Smooth muscle cell (in vitro differentiated cells): ENCODE data around the gene GALNTL6. TPM values are rescaled to one million over a fixed set of nuclear protein-coding genes. Genes with fewer than 3 reads are reported as not detected.

Experiments used
- DNase-seq: peaks from one replicate; lab custom pipeline; 2025; ENCODE audit not compliant: unreplicated experiment; lab: John Stamatoyannopoulos, UW
- H2AFZ ChIP-seq: fragments of 200-600 bp; sonication (generic); 2 replicates; pipeline ENCODE4 v1.6.0; 2016; ENCODE audit warnings: antibody characterized with exemption, low read depth, mild to moderate bottlenecking
- H3F3A ChIP-seq: fragments of 200-600 bp; sonication (generic); 2 replicates; pipeline ENCODE4 v1.6.0; 2017; ENCODE audit warnings: antibody characterized with exemption, low read depth
- H3K27ac ChIP-seq: fragments of 200-600 bp; sonication (generic); 2 replicates; pipeline ENCODE4 v1.5.1; 2016; ENCODE audit warnings: low read depth, mild to moderate bottlenecking
- H3K27me3 ChIP-seq: fragments of 200-600 bp; sonication (generic); 2 replicates; pipeline ENCODE4 v1.6.1; 2016; ENCODE audit warnings: low read depth, mild to moderate bottlenecking
- H3K36me3 ChIP-seq: fragments of 200-600 bp; sonication (generic); 2 replicates; pipeline ENCODE4 v1.5.1; 2016; ENCODE audit warnings: low read depth
- H3K4me1 ChIP-seq: fragments of 200-600 bp; sonication (generic); 2 replicates; pipeline ENCODE4 v1.5.1; 2016; ENCODE audit warnings: low read depth
- H3K4me2 ChIP-seq: fragments of 200-600 bp; sonication (generic); 2 replicates; pipeline ENCODE4 v1.6.0; 2016; ENCODE audit warnings: mild to moderate bottlenecking
- H3K4me3 ChIP-seq: fragments of 200-600 bp; sonication (generic); 2 replicates; pipeline ENCODE4 v1.5.1; 2016; ENCODE audit warnings: mild to moderate bottlenecking
- H3K79me2 ChIP-seq: fragments of 200-600 bp; sonication (generic); 2 replicates; pipeline ENCODE4 v1.6.0; 2016; ENCODE audit warnings: low read depth, mild to moderate bottlenecking
- H3K9ac ChIP-seq: fragments of 200-600 bp; sonication (generic); 2 replicates; pipeline ENCODE4 v1.6.0; 2016; ENCODE audit warnings: low read depth
- H3K9me3 ChIP-seq: fragments of 200-600 bp; sonication (generic); replicated peaks from 2 replicates; pipeline ENCODE4 v1.5.1; 2016; ENCODE audit warnings: low read depth
- H4K20me1 ChIP-seq: fragments of 200-600 bp; sonication (generic); 2 replicates; pipeline ENCODE4 v1.6.0; 2016; ENCODE audit warnings: low read depth
- CTCF ChIP-seq: fragments of 200-600 bp; sonication (generic); IDR thresholded peaks from 2 replicates; pipeline ENCODE4 v1.5.1; 2017; ENCODE audit warnings: borderline replicate concordance, mild to moderate bottlenecking, antibody characterized with exemption; ENCODE audit not compliant: insufficient read depth, poor library complexity, severe bottlenecking
- WGBS: methylation state at CpG from one replicate; pipeline ENCODE4 v1.1.7; 2016; ENCODE audit warnings: low lambda C conversion rate; 5-methylcytosine and 5-hydroxymethylcytosine counted together
- polyA plus RNA-seq: library from polyadenylated mRNA; unstranded; fragments of >200 nt; fragmentation: Nextera tagmentation; extraction: Ambion mirVana; gene quantifications from 2 replicates; pipeline ENCODE4 v1.2.1, GENCODE V29; 2016
- total RNA-seq: library from RNA; depleted of rRNA; stranded (reverse); fragments of >200 nt; gene quantifications from 2 replicates; pipeline ENCODE4 v1.2.3, GENCODE V29; 2014

GALNTL6 gene
- total and polyA plus RNA-seq, 2 experiments from 2014 or later: 0.18 to 1.3 TPM

GRCh38 chr4:172601195-172601594 is 788.0 kb downstream of the GALNTL6 start:
- Histone ChIP-seq H3F3A (no peaks in the 10 kb centered on the region), H3K36me3 (no peaks in the 10 kb centered on the region), H3K27ac (no peak overlapping the region), H3K9ac (no peak overlapping the region), H3K4me1 (peaks cover 4% of the 10 kb centered on the region), H4K20me1 (no peaks in the 10 kb centered on the region), H3K4me2 (no peak overlapping the region), H3K79me2 (no peaks in the 10 kb centered on the region), H3K9me3 (no peaks in the 10 kb centered on the region), H3K27me3 (no peaks in the 10 kb centered on the region), H3K4me3 (no peak overlapping the region), H2AFZ (no peak overlapping the region)
- no peak for TF ChIP-seq CTCF
- no peak for DNase-seq
- 84% methylated on average over 2 of the region's 2 CpGs for WGBS

- Histone ChIP-seq H3K4me3 (no peak overlapping the region), H3K9me3 (no peaks in the 10 kb centered on the region), H3K4me1 (no peaks in the 10 kb centered on the region), H4K20me1 (no peaks in the 10 kb centered on the region), H3K79me2 (no peaks in the 10 kb centered on the region), H3K9ac (no peak overlapping the region), H3K27me3 (no peaks in the 10 kb centered on the region), H3K36me3 (no peaks in the 10 kb centered on the region), H3K4me2 (no peak overlapping the region), H3F3A (no peaks in the 10 kb centered on the region), H2AFZ (no peak overlapping the region), H3K27ac (no peak overlapping the region)
- no peak for TF ChIP-seq CTCF
- 92% methylated on average over 5 of the region's 5 CpGs for WGBS
- no peak for DNase-seq
These were observed 806.0 kb downstream of the GALNTL6 start for GRCh38 chr4:172619218-172619617.

GRCh38 chr4:172619798-172620197 is 806.6 kb downstream of the GALNTL6 start:
- H3K27me3 ChIP-seq: no peaks in the 10 kb centered on the region
- H3K9me3 ChIP-seq: no peaks in the 10 kb centered on the region
- H3K27ac ChIP-seq: no peak overlapping the region
- no peaks in the 10 kb centered on the region for H3F3A ChIP-seq
- H2AFZ ChIP-seq: no peak overlapping the region
- DNase-seq: no peak
- H3K4me1 ChIP-seq: no peaks in the 10 kb centered on the region
- H3K36me3 ChIP-seq: no peaks in the 10 kb centered on the region
- H3K9ac ChIP-seq: no peak overlapping the region
- H3K4me3 ChIP-seq: no peak overlapping the region
- 94% methylated on average over 2 of the region's 2 CpGs for WGBS
- H3K4me2 ChIP-seq: no peak overlapping the region
- no peaks in the 10 kb centered on the region for H4K20me1 ChIP-seq
- no peak for TF ChIP-seq CTCF
- H3K79me2 ChIP-seq: no peaks in the 10 kb centered on the region

GRCh38 chr4:172628263-172628662 is 815.1 kb downstream of the GALNTL6 start:
- Histone ChIP-seq H3K4me1 (no peaks in the 10 kb centered on the region), H3K4me2 (no peak overlapping the region), H3F3A (no peaks in the 10 kb centered on the region), H3K36me3 (no peaks in the 10 kb centered on the region), H3K27ac (no peak overlapping the region), H3K9ac (no peak overlapping the region), H3K9me3 (no peaks in the 10 kb centered on the region), H4K20me1 (no peaks in the 10 kb centered on the region), H3K79me2 (no peaks in the 10 kb centered on the region), H3K4me3 (no peak overlapping the region), H3K27me3 (no peaks in the 10 kb centered on the region), H2AFZ (no peak overlapping the region)
- TF ChIP-seq CTCF: no peak
- 71% methylated on average over 3 of the region's 3 CpGs for WGBS
- DNase-seq: no peak
